Keratinocyte (primary cell): Measurements from ENCODE around the gene CNOT9.

ENCODE experiments used
- CTCF ChIP-seq, 3 experiments: IDR thresholded peaks in 1 of 3; conservative IDR thresholded peaks in 1 of 3; optimal IDR thresholded peaks in 1 of 3; 2 replicates in 2 of 3; 3 replicates in 1 of 3; pipeline versions ENCODE3 to v1.5.1; 2011; ENCODE audit warnings: low read length in 3 of 3, mild to moderate bottlenecking in 3 of 3, moderate library complexity in 2 of 3, control low read depth in 1 of 3, inconsistent platforms in 1 of 3; ENCODE audit not compliant: insufficient read depth in 2 of 3; ENCODE audit errors: extremely low read depth in 1 of 3
- EZH2 ChIP-seq: IDR thresholded peaks from one replicate; pipeline ENCODE4 v1.6.1; 2012; ENCODE audit warnings: inconsistent platforms, mild to moderate bottlenecking, low read length, moderate library complexity

GRCh38 chr2:218558986-218559385, 9.7 kb upstream of the CNOT9 start:
- TF ChIP-seq CTCF (optimal IDR thresholded peaks at IDR 0.05 in 1 of 3, IDR thresholded peaks at IDR 0.05 in 1 of 3, conservative IDR thresholded peaks at IDR 0.05 in 1 of 3; ENCODE audit: extremely low read depth in 1 of 3, insufficient read depth in 2 of 3, low read length in 3 of 3), result no peak
- TF ChIP-seq EZH2, result no peak
